MCF 10A (cell line): ENCODE measurements around the gene PRPH2. TPM values are rescaled to one million over a fixed set of nuclear protein-coding genes. Genes with fewer than 3 reads are reported as not detected.

ENCODE experiments used
- Bru-seq: library from RNA; stranded (reverse); fragments of 400-500 nt; gene quantifications from one replicate; lab custom pipeline; 2021; lab: Mats Ljungman, UMichigan
- BruChase-seq, 2 experiments: library from RNA; stranded (reverse); fragments of 400-500 nt; gene quantifications; one replicate each; lab custom pipeline; 2021; lab: Mats Ljungman, UMichigan
- BruUV-seq: library from RNA; stranded (reverse); fragments of 400-500 nt; replicated peaks from 2 replicates; lab custom pipeline; 2021; lab: Mats Ljungman, UMichigan
- CTCF ChIA-PET: fragments of 300-600 bp; sonication (Branson Sonifier 250); formaldehyde crosslinking; extraction: SDS; loops from one replicate; lab custom pipeline; 2021; ENCODE audit warnings: antibody characterized with exemption, inconsistent platforms; lab: Yijun Ruan, JAX
- POLR2A ChIA-PET: fragments of 300-600, 350-650 bp; sonication (Branson Sonifier 250); formaldehyde crosslinking; extraction: SDS; loops from one replicate; lab custom pipeline; 2020; ENCODE audit warnings: antibody characterized with exemption, inconsistent platforms; lab: Yijun Ruan, JAX
- DNase-seq: peaks from one replicate; pipeline ENCODE4 v3.0.0-alpha.2; 2018; ENCODE audit not compliant: unreplicated experiment
- H3K27ac Mint-ChIP-seq: one replicate; pipeline ENCODE4 v1.8.0; 2022; ENCODE audit warnings: mild to moderate bottlenecking, low read depth, mixed read lengths; ENCODE audit not compliant: unreplicated experiment
- H3K27me3 Mint-ChIP-seq: one replicate; pipeline ENCODE4 v1.8.0; 2022; ENCODE audit warnings: mixed read lengths; ENCODE audit not compliant: insufficient read depth, unreplicated experiment
- H3K36me3 Mint-ChIP-seq: one replicate; pipeline ENCODE4 v1.8.0; 2022; ENCODE audit warnings: mild to moderate bottlenecking, moderate library complexity, mixed read lengths; ENCODE audit not compliant: insufficient read depth, unreplicated experiment
- H3K4me1 Mint-ChIP-seq: one replicate; pipeline ENCODE4 v1.8.0; 2022; ENCODE audit warnings: mixed read lengths; ENCODE audit not compliant: insufficient read depth, unreplicated experiment
- H3K4me3 Mint-ChIP-seq: one replicate; pipeline ENCODE4 v1.8.0; 2022; ENCODE audit warnings: mild to moderate bottlenecking, moderate library complexity, mixed read lengths; ENCODE audit not compliant: unreplicated experiment
- H3K9me3 Mint-ChIP-seq: one replicate; pipeline ENCODE4 v1.8.0; 2022; ENCODE audit warnings: mixed read lengths; ENCODE audit not compliant: unreplicated experiment
- CTCF ChIP-seq: fragments of 200-600 bp; IDR thresholded peaks from one replicate; pipeline ENCODE4 v1.8.0; 2022; ENCODE audit warnings: antibody characterized with exemption, mild to moderate bottlenecking; ENCODE audit not compliant: unreplicated experiment
- intact Hi-C: fragments of 100-400 bp; cut with micrococcal nuclease; formaldehyde crosslinking; loops from 2 replicates; pipeline ENCODE4 v1.14.1; 2022
- long read RNA-seq: library from polyadenylated mRNA; stranded (forward); transcript quantifications from one replicate; pipeline ENCODE4 v2.0.0, GENCODE V29; 2022
- total RNA-seq: library from RNA; stranded (reverse); gene quantifications from 2 replicates; pipeline ENCODE4 v1.2.3, GENCODE V29; 2022

The PRPH2 gene, protein sequence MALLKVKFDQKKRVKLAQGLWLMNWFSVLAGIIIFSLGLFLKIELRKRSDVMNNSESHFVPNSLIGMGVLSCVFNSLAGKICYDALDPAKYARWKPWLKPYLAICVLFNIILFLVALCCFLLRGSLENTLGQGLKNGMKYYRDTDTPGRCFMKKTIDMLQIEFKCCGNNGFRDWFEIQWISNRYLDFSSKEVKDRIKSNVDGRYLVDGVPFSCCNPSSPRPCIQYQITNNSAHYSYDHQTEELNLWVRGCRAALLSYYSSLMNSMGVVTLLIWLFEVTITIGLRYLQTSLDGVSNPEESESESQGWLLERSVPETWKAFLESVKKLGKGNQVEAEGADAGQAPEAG
- total RNA-seq, result not detected in 2 replicates
- not detected for Bru-seq, nascent RNA
- BruChase-seq, experiment 1, labeled RNA remaining after a 6-hour chase, result not detected
- not detected for BruChase-seq, experiment 2, labeled RNA remaining after a 2-hour chase
- long read RNA-seq, result 0 reads

DNA sequence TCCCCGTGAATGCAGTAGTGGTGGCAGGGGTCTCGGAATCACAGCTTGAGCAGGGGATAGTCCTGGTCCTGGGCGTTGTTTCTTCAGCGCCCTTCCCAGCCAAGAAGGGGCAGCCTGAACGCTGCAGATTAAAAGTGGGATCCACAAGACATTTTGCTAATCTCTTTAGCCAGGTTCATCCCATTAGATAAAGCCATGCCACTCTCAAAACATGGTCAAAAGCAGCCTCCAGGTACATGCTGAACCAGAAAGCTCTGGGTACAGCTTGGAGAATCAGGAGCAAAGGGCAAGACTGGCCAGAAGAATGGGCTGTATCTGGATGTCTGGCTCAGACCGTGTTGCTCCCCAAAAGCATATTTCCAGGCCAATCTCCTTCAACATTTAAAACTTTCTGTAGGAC lies at the start of gene PRPH2:
Gene PRPH2, minus strand, starts transcription at position 101 of the 400 bp plus-strand sequence. CDS start 263 bp downstream, outside the sequence.
- H3K36me3 Mint-ChIP-seq, result no peaks in the 10 kb centered on the region
- no peak within 1 kb of the TSS for H3K27ac Mint-ChIP-seq
- intact Hi-C loops, result no loop called here
- ChIA-PET POLR2A (no interaction called here), CTCF (interaction anchor here (0.7 kb wide), 1 partner anchor 21 kb away, joined by 3 read pairs; no protein-coding TSS in a partner anchor)
- no peak within 1 kb of the TSS for H3K4me3 Mint-ChIP-seq
- no TSS peak for BruUV-seq
- DNase-seq, result no peak
- H3K9me3 Mint-ChIP-seq, result no peaks in the 10 kb centered on the region
- H3K4me1 Mint-ChIP-seq, result no peaks in the 10 kb centered on the region
- no peak for TF ChIP-seq CTCF
- H3K27me3 Mint-ChIP-seq, result peaks cover 20% of the 10 kb centered on the region

DNA sequence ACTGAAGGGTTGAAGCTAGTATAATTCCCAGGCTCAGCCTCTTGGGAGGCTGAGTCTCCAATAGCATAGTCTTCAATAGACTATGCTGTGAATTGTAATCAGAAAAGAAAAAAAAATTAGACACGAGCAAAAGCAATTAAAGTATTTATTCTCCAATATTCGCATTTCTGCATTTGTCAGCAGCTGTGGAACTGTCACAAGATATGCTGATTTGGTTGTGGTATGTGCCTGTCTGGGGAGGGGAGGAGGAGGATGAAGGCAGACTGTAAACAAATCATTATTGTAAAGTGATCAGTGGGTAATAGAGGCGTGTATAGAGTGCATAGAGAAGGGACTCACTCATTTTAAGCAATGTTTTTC lies 49.3 kb upstream of the PRPH2 start:
- no peak for TF ChIP-seq CTCF
- ChIA-PET CTCF (no interaction called here), POLR2A (interaction anchor here (0.7 to 2.5 kb wide), 2 partner anchors 9 to 11 kb away, joined by 3 to 9 read pairs; partner anchors contain the start of gene BICRAL)
- intact Hi-C loops, result no loop called here
- peaks cover 6% of the 10 kb centered on the region for H3K36me3 Mint-ChIP-seq
- peaks cover 11% of the 10 kb centered on the region for H3K4me1 Mint-ChIP-seq
- H3K4me3 Mint-ChIP-seq, result no peak overlapping the region
- H3K27me3 Mint-ChIP-seq, result no peaks in the 10 kb centered on the region
- H3K27ac Mint-ChIP-seq, result no peak overlapping the region
- H3K9me3 Mint-ChIP-seq, result no peaks in the 10 kb centered on the region
- no TSS peak for BruUV-seq
- DNase-seq, result no peak

GRCh38 chr6:42769836-42770235 lies 47.4 kb upstream of the PRPH2 start:
- no peak for TF ChIP-seq CTCF
- H3K27me3 Mint-ChIP-seq, result no peaks in the 10 kb centered on the region
- H3K36me3 Mint-ChIP-seq, result peaks cover 6% of the 10 kb centered on the region
- no peak overlapping the region for H3K27ac Mint-ChIP-seq
- DNase-seq, result no peak
- no TSS peak for BruUV-seq
- no peak overlapping the region for H3K4me3 Mint-ChIP-seq
- intact Hi-C loops, result no loop called here
- CTCF ChIA-PET, result interaction anchor here (0.6 kb wide), 2 partner anchors 9 to 13 kb away, joined by 3 read pairs; no protein-coding TSS in a partner anchor
- peaks cover 19% of the 10 kb centered on the region for H3K4me1 Mint-ChIP-seq
- no peaks in the 10 kb centered on the region for H3K9me3 Mint-ChIP-seq
- POLR2A ChIA-PET, result interaction anchor here (2.2 to 6.7 kb wide), 2 partner anchors 22 to 24 kb away, joined by 6 to 37 read pairs; partner anchors contain the start of gene TBCC

GRCh38 chr6:42769051-42769450 lies 46.7 kb upstream of the PRPH2 start:
- intact Hi-C loops, result no loop called here
- H3K27ac Mint-ChIP-seq, result no peak overlapping the region
- DNase-seq, result no peak
- H3K36me3 Mint-ChIP-seq, result peaks cover 6% of the 10 kb centered on the region
- CTCF ChIA-PET, result interaction anchor here (0.6 kb wide), 1 partner anchor 12 kb away, joined by 3 read pairs; no protein-coding TSS in a partner anchor
- TF ChIP-seq CTCF, result no peak
- POLR2A ChIA-PET, result interaction anchor here (0.8 to 6.7 kb wide), 4 partner anchors 12 to 23 kb away, joined by 3 to 37 read pairs (median 6); partner anchors contain the start of gene TBCC
- H3K4me3 Mint-ChIP-seq, result no peak overlapping the region
- H3K9me3 Mint-ChIP-seq, result no peaks in the 10 kb centered on the region
- no peaks in the 10 kb centered on the region for H3K27me3 Mint-ChIP-seq
- peaks cover 13% of the 10 kb centered on the region for H3K4me1 Mint-ChIP-seq
- BruUV-seq, result no TSS peak
